CD4-positive, alpha-beta T cell treated with Interleukin-2 at 100 ng/mL for 4 hours (primary cell): ENCODE data around the gene PTDSS2.
A peak's percentile ranks its signal among the peaks of the same experiment; 100 is the strongest.
"Not testable (repeated sequence)": the region's sequence is repeated elsewhere in the genome, so short reads cannot be mapped to it uniquely, and the experiment has no call there.

ENCODE experiments used
- DNase-seq: peaks from one replicate; pipeline ENCODE4 v3.0.0-alpha.2; 2020; ENCODE audit warnings: low spot score

PTDSS2 gene

DNA sequence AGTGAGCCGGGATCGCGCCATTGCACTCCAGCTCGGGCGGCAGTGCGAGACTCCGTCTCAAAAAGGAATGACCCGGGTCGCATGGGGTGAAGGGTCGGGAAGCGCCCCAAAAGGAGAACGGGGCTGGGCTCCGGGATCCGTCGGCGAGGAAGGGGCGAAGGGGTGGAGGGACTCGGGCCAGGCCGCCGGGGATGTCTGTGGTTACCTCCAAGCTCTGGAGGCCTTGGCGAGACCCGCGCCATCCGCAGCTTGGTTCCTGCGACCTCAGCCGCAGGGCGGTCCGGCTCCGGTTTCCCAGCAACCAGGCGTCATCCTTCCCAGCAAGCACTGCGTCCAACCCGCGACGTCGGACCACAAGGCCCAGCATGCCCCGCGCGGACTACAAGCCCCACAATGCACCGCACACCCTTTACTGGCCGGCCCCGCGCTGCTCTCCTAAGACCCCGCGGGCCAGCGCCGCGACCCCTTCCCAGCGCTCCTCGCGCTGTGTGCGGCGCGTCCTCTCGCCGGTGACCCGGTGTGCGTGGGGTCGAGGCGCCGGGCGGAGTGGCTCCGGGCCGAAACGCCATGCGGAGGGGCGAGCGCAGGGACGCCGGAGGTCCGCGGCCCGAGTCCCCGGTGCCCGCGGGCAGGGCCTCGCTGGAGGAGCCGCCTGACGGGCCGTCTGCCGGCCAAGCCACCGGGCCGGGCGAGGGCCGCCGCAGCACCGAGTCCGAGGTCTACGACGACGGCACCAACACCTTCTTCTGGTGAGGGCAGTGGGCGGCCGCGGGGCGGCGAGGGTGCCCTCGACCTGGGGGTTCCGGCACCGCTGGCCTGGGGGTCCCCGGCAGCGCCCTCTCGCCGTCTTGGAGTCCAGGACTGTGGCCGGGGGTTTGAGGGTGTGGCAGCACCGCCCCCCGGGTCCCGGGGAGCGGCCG is at the start of gene PTDSS2:
PTDSS2 (plus strand) TSS at position 391 of the 920 bp plus-strand sequence; CDS start at position 568, 177 bp downstream.
- DNase-seq: peak; percentile 93

DNA sequence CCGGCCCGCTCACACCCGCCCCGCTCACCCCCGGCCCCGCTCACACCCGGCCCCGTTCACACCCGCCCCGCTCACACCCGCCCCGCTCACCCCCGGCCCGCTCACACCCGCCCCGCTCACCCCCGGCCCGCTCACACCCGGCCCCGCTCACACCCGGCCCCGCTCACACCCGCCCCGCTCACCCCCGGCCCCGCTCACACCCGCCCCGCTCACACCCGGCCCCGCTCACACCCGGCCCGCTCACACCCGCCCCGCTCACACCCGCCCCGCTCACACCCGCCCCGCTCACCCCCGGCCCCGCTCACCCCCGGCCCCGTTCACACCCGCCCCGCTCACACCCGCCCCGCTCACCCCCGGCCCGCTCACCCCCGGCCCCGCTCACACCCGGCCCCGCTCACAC is 48.9 kb upstream of the PTDSS2 start:
- DNase-seq: not testable (repeated sequence)

DNA sequence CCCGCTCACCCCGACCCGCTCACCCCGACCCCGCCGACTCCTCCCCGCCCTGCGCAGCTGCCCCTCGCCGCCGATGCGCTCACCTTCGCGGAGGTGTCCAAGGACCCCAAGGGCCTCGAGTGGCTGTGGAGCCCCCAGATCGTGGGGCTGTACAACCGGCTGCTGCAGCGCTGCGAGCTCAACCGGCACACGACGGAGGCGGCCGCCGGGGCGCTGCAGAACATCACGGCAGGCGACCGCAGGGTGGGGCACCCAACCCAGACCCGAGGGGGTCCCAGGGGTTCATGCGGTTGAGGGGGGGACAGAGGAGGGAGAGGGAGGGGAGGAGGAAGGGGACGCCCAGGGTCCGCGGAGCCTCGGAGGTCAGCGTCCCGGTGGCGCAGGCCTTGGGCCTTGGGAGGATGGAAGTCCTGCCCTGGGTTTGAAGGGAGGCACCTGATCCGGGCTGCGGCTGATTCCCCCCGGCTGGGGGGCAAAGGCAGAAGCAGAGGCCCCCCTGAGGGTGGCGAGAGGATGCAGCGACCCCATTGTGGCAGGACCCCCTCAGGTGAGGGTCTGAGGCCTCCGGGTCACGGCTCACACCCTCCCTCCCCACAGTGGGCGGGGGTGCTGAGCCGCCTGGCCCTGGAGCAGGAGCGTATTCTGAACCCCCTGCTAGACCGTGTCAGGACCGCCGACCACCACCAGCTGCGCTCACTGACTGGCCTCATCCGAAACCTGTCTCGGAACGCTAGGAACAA is 46.9 kb upstream of the PTDSS2 start:
- DNase-seq: no peak

DNA sequence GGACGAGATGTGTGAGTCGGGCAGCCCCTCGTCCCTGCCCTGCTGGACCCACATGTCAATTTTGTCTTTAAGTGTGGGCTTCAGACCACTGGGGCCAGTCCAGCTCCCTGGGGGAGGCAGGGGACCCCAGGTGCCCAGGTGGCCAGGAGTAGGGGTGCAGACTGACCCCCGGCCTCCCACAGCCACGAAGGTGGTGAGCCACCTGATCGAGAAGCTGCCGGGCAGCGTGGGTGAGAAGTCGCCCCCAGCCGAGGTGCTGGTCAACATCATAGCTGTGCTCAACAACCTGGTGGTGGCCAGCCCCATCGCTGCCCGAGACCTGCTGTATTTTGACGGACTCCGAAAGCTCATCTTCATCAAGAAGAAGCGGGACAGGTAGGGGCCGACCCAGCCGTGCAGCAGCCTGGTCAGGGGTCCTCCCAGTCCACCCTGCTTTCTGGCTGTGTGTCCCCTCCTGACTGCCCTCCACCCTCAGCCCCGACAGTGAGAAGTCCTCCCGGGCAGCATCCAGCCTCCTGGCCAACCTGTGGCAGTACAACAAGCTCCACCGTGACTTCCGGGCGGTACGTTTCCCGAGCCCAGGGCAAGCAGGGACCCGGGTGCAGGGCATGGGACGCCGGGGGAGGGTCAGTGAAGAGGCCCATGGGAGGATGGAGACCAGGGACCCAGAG is 46.2 kb upstream of the PTDSS2 start:
- DNase-seq: no peak

DNA sequence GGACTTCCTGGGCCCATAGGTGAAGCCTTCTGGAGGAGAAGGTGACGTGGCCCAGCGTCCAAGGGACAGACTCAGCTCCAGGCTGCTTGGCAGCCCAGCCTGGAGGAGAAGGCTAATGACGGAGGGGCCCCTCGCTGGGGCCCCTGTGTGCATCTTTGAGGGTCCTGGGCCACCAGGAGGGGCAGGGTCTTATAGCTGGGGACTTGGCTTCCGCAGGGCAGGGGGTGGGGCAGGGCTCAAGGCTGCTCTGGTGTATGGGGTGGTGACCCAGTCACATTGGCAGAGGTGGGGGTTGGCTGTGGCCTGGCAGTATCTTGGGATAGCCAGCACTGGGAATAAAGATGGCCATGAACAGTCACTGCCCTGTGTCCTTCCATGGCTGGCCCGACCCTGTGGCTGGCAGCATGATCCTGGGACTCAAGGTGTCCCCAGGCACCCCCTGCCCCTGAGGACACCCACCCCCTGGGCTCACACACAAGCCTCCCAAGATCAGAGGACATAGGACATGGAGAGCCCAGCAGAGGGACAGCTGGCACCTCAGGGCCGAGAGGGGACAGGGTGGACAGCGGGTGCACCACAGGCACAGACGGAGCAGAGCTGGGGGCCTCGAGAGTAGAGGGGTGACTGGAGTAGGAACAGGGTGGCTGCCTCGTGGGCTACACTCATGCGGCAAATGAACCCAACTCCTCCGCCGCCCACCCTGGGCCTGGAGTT is 45.4 kb upstream of the PTDSS2 start:
- no peak for DNase-seq

DNA sequence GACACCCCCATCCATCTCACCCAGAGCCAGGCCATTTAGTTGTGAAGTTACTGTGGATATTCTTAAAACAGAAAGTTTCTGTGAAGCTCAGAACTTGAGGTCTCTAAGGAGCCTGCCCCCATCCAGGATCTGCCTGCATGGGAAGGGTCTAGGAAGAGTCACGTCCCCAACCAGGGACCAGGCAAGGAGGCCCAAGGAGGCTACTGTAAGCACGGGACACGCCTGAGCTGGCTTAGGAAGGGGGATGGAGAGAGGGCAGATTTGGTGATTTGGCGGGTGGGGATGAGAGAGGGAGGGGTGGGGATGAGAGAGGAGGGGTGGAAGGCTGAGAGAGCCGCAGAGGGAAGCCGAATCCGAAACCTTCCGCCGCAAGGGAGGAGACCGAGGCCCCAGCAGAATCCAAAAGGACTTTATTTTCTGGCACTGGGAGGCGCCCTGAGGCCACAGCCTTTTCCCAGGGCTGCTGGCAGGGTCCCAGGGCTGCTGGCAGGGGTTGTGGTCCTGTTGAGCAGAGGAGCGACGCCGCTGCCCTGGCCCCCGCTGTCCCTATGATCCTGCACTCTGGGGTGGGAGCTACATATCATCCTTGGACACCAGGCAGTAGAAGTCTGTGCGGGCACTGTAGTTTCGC is 44.6 kb upstream of the PTDSS2 start:
- no peak for DNase-seq

DNA sequence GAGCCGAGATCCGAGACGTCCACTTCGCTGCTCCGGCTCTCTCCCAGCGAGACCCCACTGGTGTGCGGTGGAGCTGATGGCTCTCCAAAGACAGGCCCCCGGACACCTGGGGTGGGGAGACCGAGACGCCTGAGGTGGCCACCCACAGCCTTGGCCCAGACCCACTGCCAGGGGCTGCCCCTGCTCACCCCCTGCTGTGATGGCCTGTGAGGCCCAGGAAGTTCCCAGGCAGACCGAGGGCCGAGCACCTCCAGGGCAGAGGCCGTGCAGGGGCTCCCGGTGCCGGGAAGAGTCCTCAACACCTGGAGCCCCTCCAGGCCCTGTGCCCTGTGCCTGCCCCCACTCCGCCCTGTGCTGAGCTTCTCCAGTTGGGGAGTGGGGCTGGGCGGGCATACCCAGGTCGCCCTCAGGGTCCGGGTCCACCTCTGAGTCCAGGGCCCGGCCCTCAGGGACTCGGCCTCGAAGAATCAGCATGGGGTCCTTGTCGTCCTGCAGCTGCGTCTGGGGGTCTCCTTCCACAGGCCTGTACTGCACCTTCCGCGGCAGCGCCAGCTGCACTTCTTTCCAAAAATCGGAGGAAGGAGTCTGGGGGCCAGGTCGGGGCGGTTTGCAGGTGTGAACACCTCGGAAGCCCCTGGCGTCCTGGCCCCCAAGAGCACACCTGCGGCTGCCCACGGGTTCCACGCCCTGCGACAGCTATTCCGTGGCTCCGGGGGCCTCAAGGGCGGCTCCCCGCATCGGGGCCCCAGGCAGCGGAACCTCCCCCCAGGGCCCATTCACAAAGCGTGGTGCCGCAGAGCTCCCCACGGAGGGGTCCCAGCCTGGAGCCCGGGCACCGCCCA is 43.9 kb upstream of the PTDSS2 start:
- no peak for DNase-seq

DNA sequence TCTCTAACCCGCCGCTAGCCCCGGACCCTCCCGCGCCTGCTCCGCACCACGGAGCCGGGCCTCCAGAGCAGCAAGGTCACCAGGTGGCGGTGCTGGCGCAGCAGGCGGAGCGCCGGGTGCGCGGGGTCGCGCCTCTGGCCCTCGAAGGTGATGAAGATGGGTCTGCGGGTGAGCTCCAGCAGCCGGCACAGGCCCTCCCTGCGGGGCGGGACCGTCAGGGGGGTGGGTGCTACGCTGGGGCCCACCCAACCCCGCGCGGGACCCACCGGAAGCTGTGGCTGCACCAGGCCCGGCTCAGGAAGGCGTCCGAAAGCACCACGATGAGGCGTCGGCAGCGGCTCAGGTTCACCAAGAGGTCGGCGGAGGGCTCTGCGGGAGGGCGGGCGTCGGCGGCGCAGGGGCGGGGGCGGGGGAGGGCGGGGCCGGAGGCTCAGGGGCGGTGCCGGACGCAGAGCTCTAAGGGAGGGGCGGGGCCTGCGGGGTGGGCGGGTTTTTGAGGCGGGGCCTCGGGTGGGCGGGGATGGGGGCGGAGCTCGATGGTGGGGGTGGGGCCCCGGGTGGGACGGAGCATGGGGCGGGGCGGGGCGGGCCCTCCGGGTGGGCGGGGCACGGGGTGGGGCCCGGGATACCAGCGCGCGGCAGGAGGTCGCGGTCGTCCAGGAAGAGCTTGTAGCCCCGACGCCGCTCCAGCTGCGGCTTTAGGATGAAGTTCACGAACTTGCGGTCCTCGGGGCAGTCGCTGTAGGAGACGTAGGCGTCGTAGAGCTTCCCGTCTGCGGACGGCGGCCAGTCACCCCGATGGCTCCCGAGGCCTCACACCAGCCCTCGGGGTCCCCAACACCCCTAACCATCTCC is 43.1 kb upstream of the PTDSS2 start:
- DNase-seq: peak; percentile 93

DNA sequence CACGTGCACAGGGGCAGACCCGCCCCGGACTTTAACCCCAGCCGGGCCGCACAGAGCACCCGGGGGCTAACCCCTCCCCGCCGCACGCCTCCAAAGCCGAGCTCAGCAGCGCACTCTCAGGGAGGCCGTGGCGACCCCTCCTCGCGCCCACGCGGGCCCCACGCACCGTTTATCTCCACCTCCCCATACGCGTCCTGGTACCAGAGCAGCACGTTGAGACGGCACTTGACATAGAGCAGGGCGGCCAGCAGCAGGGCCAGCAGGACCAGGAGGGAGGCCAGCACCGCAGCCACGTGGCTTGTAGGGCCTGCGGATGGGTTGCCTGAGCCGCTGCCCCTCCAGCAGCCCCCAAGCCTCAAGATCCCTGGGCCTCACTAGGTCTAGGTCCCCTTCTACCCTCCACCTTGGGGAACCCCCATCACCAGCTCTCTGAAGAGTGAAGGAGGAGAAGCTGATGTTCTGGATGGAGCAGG is 42.4 kb upstream of the PTDSS2 start:
- no peak for DNase-seq

DNA sequence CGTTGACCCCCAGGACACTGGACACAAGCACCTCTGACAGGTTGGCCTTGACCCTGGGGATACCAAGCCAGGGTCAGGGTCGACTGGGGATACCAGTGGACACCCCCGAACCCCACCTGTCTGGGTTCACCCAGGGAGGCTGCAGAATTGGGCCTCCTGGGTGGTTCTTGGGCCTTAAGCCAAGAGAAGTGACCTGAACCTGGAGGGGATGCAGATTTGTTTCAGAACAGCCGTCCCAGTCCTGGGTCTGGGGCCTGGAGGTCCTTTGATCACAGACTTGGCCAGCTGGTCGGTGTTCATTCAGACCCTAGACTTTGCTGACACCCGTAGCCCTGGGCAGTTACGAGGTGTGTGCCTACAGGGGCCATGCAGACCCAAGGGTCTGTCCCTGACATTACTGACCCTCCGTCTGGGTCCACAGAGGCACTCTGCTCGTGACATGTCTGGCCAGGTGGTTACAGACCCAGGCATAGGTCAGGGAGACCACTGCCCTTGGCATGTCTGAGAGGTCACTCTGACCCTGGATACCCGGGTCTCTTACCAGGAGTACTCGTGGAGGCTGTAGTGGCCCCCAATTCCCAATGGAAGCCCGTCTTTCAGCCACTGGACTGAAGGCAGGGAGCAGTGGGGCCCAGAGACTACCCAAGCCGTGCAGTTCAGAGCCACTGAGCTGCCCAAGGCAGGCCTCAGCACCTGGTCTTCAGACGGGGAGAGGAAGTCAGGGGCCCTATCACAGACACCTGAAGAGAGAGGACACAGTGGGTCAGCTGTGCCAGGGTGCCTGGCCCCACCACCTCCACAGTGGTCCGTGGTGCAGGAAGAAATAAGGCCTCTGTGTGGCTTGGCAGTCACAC is 41.7 kb upstream of the PTDSS2 start:
- no peak for DNase-seq

DNA sequence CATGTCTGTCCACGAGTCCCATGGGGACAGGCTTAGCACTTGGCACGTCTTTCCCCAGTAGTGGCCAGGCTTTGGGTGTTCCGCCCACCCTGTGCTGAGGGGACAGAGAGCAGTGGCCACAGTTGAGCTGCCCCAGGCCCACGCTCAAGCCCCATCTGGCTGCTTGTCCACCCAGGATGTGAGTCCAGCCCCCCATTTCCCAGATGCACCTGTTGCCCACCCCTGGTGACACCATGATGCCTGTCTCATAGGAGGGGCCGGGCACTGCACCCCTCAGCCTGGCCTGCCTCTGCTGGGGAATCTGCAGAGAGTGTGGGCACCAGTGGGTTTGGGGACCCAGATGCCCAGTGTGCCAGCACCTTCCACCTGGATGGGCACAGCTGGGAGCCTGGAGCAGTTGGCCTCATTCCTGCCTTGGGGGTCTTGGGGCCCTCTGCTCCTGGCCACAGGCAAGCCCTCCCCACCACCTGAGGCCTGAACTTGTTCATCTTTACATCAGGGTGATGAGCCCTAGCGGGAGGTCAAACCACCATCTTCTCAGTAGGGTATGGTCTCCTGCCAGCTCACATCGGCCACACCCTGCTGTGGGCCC is 41.0 kb upstream of the PTDSS2 start:
- DNase-seq: no peak

DNA sequence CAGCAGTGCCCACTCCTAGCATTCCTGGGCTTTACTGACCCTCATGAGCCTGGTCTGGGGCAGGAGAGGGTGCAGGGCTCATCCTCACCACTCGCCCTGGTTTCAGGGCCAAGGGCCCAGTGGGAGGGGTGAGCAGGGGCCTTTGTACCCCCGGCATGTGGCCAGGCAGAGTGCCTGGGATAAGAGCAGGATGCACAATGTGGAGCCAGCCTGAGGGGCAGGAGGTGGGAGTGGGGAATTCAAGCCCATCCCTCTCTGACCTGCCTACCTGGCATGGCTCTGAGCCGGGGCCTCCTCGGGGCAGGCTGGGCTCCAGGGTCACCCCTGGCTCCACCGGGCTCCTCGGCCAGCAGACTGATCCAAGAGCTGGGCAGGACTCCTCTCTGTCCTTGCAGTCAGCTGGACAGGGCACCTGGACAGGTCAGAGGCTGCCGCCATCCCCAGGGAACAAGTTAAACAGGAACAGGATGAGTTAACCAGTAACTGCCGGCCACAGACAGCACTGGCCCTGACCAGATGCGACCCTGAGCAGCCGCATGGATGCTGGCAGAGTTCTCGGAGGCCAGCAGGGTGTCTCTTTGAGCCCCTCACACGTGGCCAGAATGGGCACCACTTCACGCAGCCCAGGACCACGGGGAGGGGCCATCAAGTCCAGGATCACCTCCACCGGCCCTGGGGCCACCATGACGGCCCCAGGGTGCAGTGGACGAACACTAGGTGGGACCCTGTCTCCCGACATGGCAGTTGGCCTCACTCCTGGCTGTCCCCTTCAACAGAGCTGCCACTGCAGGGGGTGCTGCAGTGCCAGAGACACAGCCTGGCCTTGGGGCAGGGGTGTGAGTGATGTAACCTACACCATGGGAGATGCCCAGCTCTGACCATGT is 40.2 kb upstream of the PTDSS2 start:
- no peak for DNase-seq

DNA sequence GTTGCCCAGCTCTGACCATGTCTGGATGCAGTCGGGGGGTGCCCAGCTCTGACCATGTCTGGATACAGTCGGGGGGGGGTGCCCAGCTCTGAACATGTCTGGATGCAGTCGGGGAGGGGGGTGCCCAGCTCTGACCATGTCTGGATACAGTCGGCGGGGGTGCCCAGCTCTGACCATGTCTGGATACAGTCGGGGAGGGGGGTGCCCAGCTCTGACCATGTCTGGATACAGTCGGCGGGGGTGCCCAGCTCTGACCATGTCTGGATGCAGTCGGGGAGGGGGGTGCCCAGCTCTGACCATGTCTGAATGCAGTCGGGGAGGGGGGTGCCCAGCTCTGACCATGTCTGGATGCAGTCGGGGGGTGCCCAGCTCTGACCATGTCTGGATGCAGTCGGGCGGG is 39.4 kb upstream of the PTDSS2 start:
- DNase-seq: not testable (repeated sequence)

DNA sequence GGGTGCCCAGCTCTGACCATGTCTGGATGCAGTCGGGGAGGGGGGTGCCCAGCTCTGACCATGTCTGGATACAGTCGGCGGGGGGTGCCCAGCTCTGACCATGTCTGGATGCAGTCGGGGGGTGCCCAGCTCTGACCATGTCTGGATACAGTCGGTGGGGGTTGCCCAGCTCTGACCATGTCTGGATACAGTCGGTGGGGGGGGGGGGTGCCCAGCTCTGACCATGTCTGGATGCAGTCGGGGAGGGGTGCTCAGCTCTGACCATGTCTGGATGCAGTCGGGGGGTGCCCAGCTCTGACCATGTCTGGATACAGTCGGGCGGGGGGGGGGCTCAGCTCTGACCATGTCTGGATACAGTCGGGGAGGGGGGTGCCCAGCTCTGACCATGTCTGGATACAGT is 38.6 kb upstream of the PTDSS2 start:
- not testable (repeated sequence) for DNase-seq

DNA sequence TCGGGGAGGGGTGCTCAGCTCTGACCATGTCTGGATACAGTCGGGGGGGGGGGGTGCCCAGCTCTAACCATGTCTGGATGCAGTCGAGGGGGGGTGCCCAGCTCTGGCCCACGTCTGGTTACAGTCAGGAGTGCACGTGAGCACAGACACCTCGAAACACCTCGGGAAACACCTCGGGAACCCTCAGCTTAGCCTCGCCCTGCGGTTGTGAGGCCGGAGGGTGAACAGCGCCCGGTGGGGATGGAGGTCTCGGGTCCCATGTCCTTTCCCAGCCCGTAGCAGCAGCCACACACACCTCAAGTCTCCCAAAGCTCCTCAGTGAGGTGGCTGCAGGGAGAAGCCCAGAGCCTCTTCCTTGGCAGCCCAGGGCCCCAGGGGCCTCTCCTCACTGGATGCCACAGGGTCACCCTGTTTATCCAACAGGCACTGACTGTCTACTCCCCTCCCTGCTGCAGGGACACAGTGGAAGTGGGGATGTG is 37.4 kb upstream of the PTDSS2 start:
- no peak for DNase-seq

DNA sequence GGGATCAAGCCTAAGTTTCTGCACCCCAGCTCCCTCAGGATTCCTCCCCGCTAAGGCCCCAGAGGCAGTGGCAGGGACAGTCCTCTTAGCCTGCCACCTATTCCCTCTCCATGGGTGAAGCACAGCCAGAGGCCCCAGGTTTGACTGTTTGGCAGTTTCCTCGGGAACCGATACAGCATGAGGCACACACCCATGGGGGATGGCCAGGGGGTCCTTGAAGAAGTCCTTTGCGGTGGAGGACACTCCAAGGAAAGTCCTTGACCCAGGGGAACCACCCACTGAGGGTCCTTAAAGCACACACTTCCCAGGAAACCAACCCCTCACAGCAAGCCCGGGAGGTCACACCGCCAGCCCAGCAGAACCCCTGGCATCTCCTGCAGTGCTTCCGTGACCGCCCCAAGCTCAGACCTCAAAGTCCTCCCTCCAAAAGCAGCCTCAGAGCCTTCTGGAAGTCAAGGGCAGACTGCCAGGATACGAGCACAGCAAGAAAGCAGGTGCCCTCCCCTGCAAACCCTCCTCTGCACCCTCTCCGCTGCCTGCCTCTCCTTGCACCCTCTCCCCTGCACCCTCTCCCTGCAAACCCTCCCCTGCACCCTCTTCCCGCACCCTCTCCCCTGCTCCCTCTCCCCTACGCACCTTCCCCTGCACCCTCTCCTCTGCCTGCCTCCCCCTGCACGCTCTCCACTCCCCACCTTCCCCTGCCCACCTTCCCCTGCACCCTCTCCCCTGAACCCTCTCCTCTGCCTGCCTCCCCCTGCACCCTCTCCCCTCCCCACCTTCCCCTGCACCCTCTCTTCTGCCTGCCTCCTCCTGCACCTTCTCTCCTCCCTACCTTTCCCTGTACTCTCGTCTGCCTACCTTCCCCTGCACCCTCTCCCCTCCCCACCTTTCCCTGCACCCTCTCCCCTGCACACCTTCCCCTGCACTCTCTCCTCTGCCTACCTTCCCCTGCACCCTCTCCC is 36.7 kb upstream of the PTDSS2 start:
- no peak for DNase-seq
